GF-D8 (cell line): ENCODE measurements around the gene C1QTNF9B.
A peak's percentile ranks its signal among the peaks of the same experiment; 100 is the strongest.
"Not testable (repeated sequence)": the region's sequence is repeated elsewhere in the genome, so short reads cannot be mapped to it uniquely, and the experiment has no call there.

Source experiments
- DNase-seq: peaks from one replicate; lab custom pipeline; 2025; lab: John Stamatoyannopoulos, UW

The C1QTNF9B gene

GRCh38 chr13:23897452-23897919, at the start of gene C1QTNF9B:
C1QTNF9B (minus strand) TSS chr13:23897502.
- DNase-seq, result not testable (repeated sequence)

- no peak for DNase-seq
Measured at GRCh38 chr13:23946900-23947299, 49.6 kb upstream of the C1QTNF9B start.

GRCh38 chr13:23946067-23946466, 48.8 kb upstream of the C1QTNF9B start:
- DNase-seq, result no peak

GRCh38 chr13:23945612-23946011, 48.3 kb upstream of the C1QTNF9B start:
- no peak for DNase-seq

- DNase-seq, result no peak
Measured at GRCh38 chr13:23941211-23941610, 43.9 kb upstream of the C1QTNF9B start.

GRCh38 chr13:23939666-23940065, 42.4 kb upstream of the C1QTNF9B start:
- not testable (repeated sequence) for DNase-seq

- no peak for DNase-seq
Measured at GRCh38 chr13:23934520-23934919, 37.2 kb upstream of the C1QTNF9B start.

GRCh38 chr13:23928985-23929384, 31.7 kb upstream of the C1QTNF9B start:
- DNase-seq, result no peak

GRCh38 chr13:23923031-23923430, 25.7 kb upstream of the C1QTNF9B start:
- no peak for DNase-seq

GRCh38 chr13:23922005-23922932, 25.0 kb upstream of the C1QTNF9B start:
- DNase-seq, result peak; percentile 75

- DNase-seq, result no peak
Measured at GRCh38 chr13:23921451-23921888, 24.2 kb upstream of the C1QTNF9B start.

- DNase-seq, result no peak
Measured at GRCh38 chr13:23919006-23919405, 21.7 kb upstream of the C1QTNF9B start.

GRCh38 chr13:23918208-23918607, 20.9 kb upstream of the C1QTNF9B start:
- no peak for DNase-seq

- no peak for DNase-seq
Measured at GRCh38 chr13:23915308-23915707, 18.0 kb upstream of the C1QTNF9B start.

- no peak for DNase-seq
Measured at GRCh38 chr13:23912469-23912868, 15.2 kb upstream of the C1QTNF9B start.

- DNase-seq, result no peak
Measured at GRCh38 chr13:23909606-23910005, 12.3 kb upstream of the C1QTNF9B start.

- no peak for DNase-seq
Measured at GRCh38 chr13:23905766-23906165, 8.5 kb upstream of the C1QTNF9B start.

GRCh38 chr13:23903906-23904280, 6.6 kb upstream of the C1QTNF9B start:
- no peak for DNase-seq

- DNase-seq, result no peak
Measured at GRCh38 chr13:23902975-23903905, 5.9 kb upstream of the C1QTNF9B start.

GRCh38 chr13:23901365-23901764, 4.1 kb upstream of the C1QTNF9B start:
- DNase-seq, result no peak

GRCh38 chr13:23899555-23899954, 2.3 kb upstream of the C1QTNF9B start:
- no peak for DNase-seq

- DNase-seq, result no peak
Measured at GRCh38 chr13:23898101-23898500, 799 bp upstream of the C1QTNF9B start.
